HepG2 (cell line): ENCODE measurements around the gene ID3. TPM values are rescaled to one million over a fixed set of nuclear protein-coding genes. Genes with fewer than 3 reads are reported as not detected.

ENCODE experiments used
- ARID5B ChIP-seq: IDR thresholded peaks from 2 replicates; pipeline ENCODE4 v1.4.0; 2020; ENCODE audit warnings: mild to moderate bottlenecking, missing genetic modification reagents
- CREB1 ChIP-seq, 2 experiments: fragments of 450-650 bp in 1 of 2; IDR thresholded peaks; 2 replicates each; pipeline ENCODE4 v1.6.1; 2016 to 2017; ENCODE audit warnings: control low read depth in 1 of 2, mild to moderate bottlenecking in 1 of 2, missing compliant biosample characterization in 1 of 2, missing genetic modification characterization in 1 of 2
- HES4 ChIP-seq: sonication (generic); formaldehyde crosslinking; IDR thresholded peaks from 2 replicates; pipeline ENCODE4 v1.9.0; 2021; ENCODE audit warnings: mild to moderate bottlenecking, missing genetic modification reagents, borderline replicate concordance
- KMT2B ChIP-seq: IDR thresholded peaks from 2 replicates; pipeline ENCODE4 v1.6.1; 2016; ENCODE audit warnings: missing genetic modification reagents, missing compliant biosample characterization
- MXD1 ChIP-seq: sonication (generic); formaldehyde crosslinking; IDR thresholded peaks from 2 replicates; pipeline ENCODE4 v1.4.0; 2020; ENCODE audit warnings: mild to moderate bottlenecking, missing genetic modification reagents
- PAF1 ChIP-seq: IDR thresholded peaks from 2 replicates; pipeline ENCODE4 v1.6.1; 2016; ENCODE audit warnings: missing genetic modification reagents, missing compliant biosample characterization
- ZBTB40 ChIP-seq, 2 experiments: fragments of 450-650 bp in 1 of 2; sonication (generic) in 1 of 2; formaldehyde crosslinking in 1 of 2; IDR thresholded peaks; 2 replicates each; pipeline versions ENCODE4 v1.6.1 to v1.8.0; 2016 to 2022; ENCODE audit warnings: antibody characterized with exemption in 1 of 2, mild to moderate bottlenecking in 1 of 2, missing genetic modification reagents in 1 of 2
- ZNF143 ChIP-seq: sonication (generic); formaldehyde crosslinking; IDR thresholded peaks from 2 replicates; pipeline ENCODE4 v1.4.0; 2020; ENCODE audit warnings: missing genetic modification reagents
- ZNF17 ChIP-seq: sonication (generic); formaldehyde crosslinking; IDR thresholded peaks from 2 replicates; pipeline ENCODE4 v1.5.0; 2020; ENCODE audit warnings: mild to moderate bottlenecking, missing genetic modification reagents
- ZNF225 ChIP-seq: sonication (generic); formaldehyde crosslinking; IDR thresholded peaks from 2 replicates; pipeline ENCODE4 v1.4.0; 2020; ENCODE audit warnings: mild to moderate bottlenecking, missing genetic modification reagents
- ZNF24 ChIP-seq: fragments of 450-650 bp; IDR thresholded peaks from 2 replicates; pipeline ENCODE4 v1.6.1; 2017; ENCODE audit warnings: antibody characterized with exemption, mild to moderate bottlenecking
- ZNF639 ChIP-seq: conservative IDR thresholded peaks from 2 replicates; pipeline ENCODE4 v1.6.1; 2018; ENCODE audit warnings: missing genetic modification reagents
- ZNF839 ChIP-seq: sonication (generic); formaldehyde crosslinking; IDR thresholded peaks from 2 replicates; pipeline ENCODE4 v1.4.0; 2020; ENCODE audit warnings: missing genetic modification reagents, mild to moderate bottlenecking, borderline replicate concordance
- polyA plus RNA-seq, 8 experiments: library from polyadenylated mRNA; depleted of rRNA in 3 of 8; stranded (reverse) in 7 of 8; unstranded in 1 of 8; fragments of >200 nt; fragmentation: Illumina TruSeq in 4 of 8; extraction: Trizol in 4 of 8; gene quantifications; 2 replicates each; pipeline versions ENCODE4 v1.2.1 to v1.2.3, GENCODE V29; 2011 to 2016; ENCODE audit warnings: low read depth in 4 of 8, missing spikeins in 1 of 8, mixed read lengths in 1 of 8; ENCODE audit not compliant: insufficient read depth in 1 of 8
- total RNA-seq, 5 experiments: library from RNA; depleted of rRNA; stranded (reverse); fragments of >200 nt; fragmentation: Illumina TruSeq; extraction: Trizol; gene quantifications; 2 replicates each; pipeline ENCODE4 v1.2.3, GENCODE V29; 2016; ENCODE audit warnings: low read depth in 1 of 5

The ID3 gene
- total and polyA plus RNA-seq, 2 of the 13 experiments (the other 11 are each of a cell fraction or from before 2014, with no cell fraction given) = 64.8 to 115 TPM

- TF ChIP-seq ZNF639 (CRISPR knock-in tag) (0 out of 2 replicates have a peak, but pooled peaks have one; percentile 39), MXD1 (CRISPR knock-in tag) (peak; percentile 91; the same call in 1 of the 2 replicates), ZNF225 (CRISPR knock-in tag) (no peak), CREB1 (IDR thresholded peaks at IDR 0.05) (no peak; the same call in 1 of the 2 replicates), CREB1 (CRISPR knock-in tag; IDR thresholded peaks at IDR 0.05) (peak; percentile 68), ARID5B (CRISPR knock-in tag) (peak; percentile 21; the same call in 1 of the 2 replicates), KMT2B (CRISPR knock-in tag) (no peak; the same call in 1 of the 2 replicates), ZNF143 (CRISPR knock-in tag) (no peak), HES4 (CRISPR knock-in tag) (0 out of 2 replicates have a peak, but pooled peaks have one; percentile 34), PAF1 (CRISPR knock-in tag) (no peak), ZNF839 (CRISPR knock-in tag) (no peak), ZNF24 (no peak), ZBTB40 (IDR thresholded peaks at IDR 0.05) (no peak), ZBTB40 (CRISPR knock-in tag; IDR thresholded peaks at IDR 0.05) (no peak; the same call in 1 of the 2 replicates), ZNF17 (no peak)
Measured at GRCh38 chr1:23559136-23559984, at the start of gene ID3 (continued).
